ENCODE measurements around the gene MLXIP.
"Not testable (repeated sequence)": the region's sequence is repeated elsewhere in the genome, so short reads cannot be mapped to it uniquely, and the experiment has no call there.

Gene MLXIP

DNA sequence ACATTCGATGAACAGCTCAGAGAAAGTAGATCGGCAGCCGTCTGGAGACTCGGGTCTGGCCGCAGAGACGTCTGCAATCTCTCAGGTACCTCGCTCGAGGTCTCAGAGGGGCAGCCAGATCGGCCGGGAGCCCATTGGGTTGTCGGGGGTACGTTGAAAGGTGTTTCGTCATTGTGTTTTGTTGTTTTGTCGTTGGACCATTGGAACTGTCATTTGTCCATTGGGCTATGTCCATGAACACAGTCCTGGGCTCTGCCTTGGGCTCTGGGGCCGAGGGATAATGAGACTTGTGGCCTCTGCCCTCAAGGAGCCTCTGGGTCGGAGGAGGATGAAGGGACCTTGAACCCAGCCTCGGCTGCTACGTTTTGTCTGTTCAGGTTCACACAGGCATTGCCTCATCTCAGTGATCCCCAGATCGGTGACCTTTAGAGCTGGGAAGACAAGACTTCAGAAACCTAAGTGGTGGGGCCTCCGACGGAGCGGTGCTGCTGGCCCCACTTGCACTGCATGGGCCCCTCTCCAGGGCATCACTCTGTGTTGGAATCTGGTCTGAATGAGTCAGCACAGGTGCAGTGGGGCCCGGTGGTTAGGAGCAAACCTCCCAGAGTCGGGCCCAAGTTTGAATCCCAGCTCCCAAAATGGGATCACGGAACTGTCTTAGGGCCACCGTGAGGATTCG, 23.6 kb upstream of the MLXIP start:
- H3K4me3 ChIP-seq (ENCODE audit: low read depth, low read length): no peak overlapping the region
- no peak for TF ChIP-seq CTCF (IDR thresholded peaks at IDR 0.05; ENCODE audit: insufficient read depth, low read depth, low read length, missing control alignments)
- no peak for DNase-seq (ENCODE audit: low read depth)

- DNase-seq (ENCODE audit: low read depth); H3K4me3 ChIP-seq (ENCODE audit: low read depth, low read length): not testable (repeated sequence)
Observed at GRCh38 chr12:122056406-122056805, 22.1 kb upstream of the MLXIP start.

DNA sequence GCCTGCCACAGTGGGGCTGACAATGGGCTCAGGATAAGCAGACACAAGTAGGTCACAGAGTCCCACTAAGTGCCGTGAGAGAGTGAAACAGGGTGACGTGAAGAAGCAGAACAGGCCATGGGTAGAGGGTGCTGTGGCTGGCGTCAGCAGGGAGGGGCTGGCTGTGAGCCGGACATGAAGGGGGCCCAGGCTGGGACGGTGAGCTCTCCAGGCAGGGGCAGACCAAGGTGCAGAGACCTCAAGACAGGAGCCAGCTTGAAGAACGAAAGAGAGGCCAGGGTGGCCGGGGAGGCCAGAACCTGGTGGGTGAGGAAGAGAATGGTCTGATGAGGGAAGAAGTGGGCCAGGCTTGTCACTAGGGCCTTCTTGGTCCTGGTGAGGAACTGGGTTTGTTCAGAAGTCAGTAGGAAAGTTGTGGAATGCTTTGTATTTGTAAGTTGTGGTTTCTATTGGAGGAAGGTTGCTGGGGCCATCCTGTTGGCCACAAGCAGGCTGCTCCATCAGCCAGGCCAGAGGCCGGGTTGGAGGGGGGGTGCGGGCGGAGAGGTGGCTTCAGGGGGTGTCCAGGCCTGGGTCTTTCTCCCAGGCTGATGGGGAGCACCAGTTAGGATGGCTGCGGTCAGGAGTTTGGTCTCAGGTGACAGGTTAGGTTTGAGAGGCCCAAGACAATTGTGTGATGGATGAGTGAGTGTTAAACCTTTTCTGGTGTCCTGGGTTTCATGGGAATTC, 21.4 kb upstream of the MLXIP start:
- H3K4me3 ChIP-seq (ENCODE audit: low read depth, low read length): no peak overlapping the region
- DNase-seq (ENCODE audit: low read depth): no peak
- no peak for TF ChIP-seq CTCF (IDR thresholded peaks at IDR 0.05; ENCODE audit: insufficient read depth, low read depth, low read length, missing control alignments)

- no peak for DNase-seq (ENCODE audit: low read depth)
- TF ChIP-seq CTCF (IDR thresholded peaks at IDR 0.05; ENCODE audit: insufficient read depth, low read depth, low read length, missing control alignments): no peak
- no peak overlapping the region for H3K4me3 ChIP-seq (ENCODE audit: low read depth, low read length)
Observed at GRCh38 chr12:122057769-122058168, 20.8 kb upstream of the MLXIP start.

DNA sequence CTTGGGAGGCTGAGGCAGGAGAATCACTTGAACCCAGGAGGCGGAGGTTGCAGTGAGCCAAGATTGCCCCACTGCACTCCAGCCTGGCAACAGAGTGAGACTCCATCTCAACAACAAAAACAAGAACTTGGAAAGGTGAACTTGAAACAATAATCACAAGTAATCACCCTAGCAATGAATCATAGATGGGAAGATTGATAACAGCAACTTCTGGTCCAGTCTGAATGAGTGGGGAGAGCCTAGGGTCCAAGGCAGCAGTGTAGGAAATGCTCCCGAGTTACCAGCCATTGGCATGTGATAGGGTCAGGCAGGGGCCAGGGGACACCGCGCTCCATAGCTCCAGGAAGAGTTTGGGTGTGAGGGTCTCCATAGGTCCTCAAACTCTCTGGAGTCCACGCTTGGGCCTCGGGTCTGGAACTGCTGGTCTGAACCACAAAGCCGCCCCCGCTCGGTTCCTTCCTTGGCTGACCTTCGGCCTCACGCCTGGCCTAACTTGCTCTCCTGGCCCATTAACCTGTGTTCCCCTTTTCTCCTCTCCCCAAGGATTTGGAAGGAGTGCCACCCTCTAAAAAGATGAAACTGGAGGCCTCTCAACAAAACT, 19.9 kb upstream of the MLXIP start:
- TF ChIP-seq CTCF (IDR thresholded peaks at IDR 0.05; ENCODE audit: insufficient read depth, low read depth, low read length, missing control alignments): no peak
- no peak overlapping the region for H3K4me3 ChIP-seq (ENCODE audit: low read depth, low read length)
- no peak for DNase-seq (ENCODE audit: low read depth)

GRCh38 chr12:122059203-122059960, 19.2 kb upstream of the MLXIP start:
- no peak for DNase-seq (ENCODE audit: low read depth)
- no peak for TF ChIP-seq CTCF (IDR thresholded peaks at IDR 0.05; ENCODE audit: insufficient read depth, low read depth, low read length, missing control alignments)
- no peak overlapping the region for H3K4me3 ChIP-seq (ENCODE audit: low read depth, low read length)

GRCh38 chr12:122060081-122060501, 18.5 kb upstream of the MLXIP start:
- no peak for DNase-seq (ENCODE audit: low read depth)
- no peak for TF ChIP-seq CTCF (IDR thresholded peaks at IDR 0.05; ENCODE audit: insufficient read depth, low read depth, low read length, missing control alignments)
- no peak overlapping the region for H3K4me3 ChIP-seq (ENCODE audit: low read depth, low read length)
